ENCODE data around the gene SLC37A4.

GRCh38 chr11:119077839-119078238 is 47.2 kb upstream of the SLC37A4 start:
- TF ChIP-seq SP4 (IDR thresholded peaks at IDR 0.05; ENCODE audit: low read length) (no peak), SP2 (IDR thresholded peaks at IDR 0.05; ENCODE audit: low read length) (no peak), CTCF (IDR thresholded peaks at IDR 0.05; ENCODE audit: control extremely low read depth in 1 of 3, insufficient read depth in 1 of 3, low read depth in 1 of 3, low read length in 3 of 3) (no peak), NRF1 (IDR thresholded peaks at IDR 0.05; ENCODE audit: low read depth, low read length) (no peak), POLR2A (IDR thresholded peaks at IDR 0.05; ENCODE audit: control extremely low read depth in 1 of 2, low read depth in 2 of 2, low read length in 2 of 2) (no peak), CEBPB (IDR thresholded peaks at IDR 0.05; ENCODE audit: low read depth, low read length) (no peak)
- TF ChIP-seq, protein P1, sequence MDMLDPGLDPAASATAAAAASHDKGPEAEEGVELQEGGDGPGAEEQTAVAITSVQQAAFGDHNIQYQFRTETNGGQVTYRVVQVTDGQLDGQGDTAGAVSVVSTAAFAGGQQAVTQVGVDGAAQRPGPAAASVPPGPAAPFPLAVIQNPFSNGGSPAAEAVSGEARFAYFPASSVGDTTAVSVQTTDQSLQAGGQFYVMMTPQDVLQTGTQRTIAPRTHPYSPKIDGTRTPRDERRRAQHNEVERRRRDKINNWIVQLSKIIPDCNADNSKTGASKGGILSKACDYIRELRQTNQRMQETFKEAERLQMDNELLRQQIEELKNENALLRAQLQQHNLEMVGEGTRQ (IDR thresholded peaks at IDR 0.05; ENCODE audit: low read length): no peak
- TF ChIP-seq, protein P2, sequence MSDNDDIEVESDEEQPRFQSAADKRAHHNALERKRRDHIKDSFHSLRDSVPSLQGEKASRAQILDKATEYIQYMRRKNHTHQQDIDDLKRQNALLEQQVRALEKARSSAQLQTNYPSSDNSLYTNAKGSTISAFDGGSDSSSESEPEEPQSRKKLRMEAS (IDR thresholded peaks at IDR 0.05): no peak
